ENCODE measurements around the gene TSPAN9.

TSPAN9 gene

DNA sequence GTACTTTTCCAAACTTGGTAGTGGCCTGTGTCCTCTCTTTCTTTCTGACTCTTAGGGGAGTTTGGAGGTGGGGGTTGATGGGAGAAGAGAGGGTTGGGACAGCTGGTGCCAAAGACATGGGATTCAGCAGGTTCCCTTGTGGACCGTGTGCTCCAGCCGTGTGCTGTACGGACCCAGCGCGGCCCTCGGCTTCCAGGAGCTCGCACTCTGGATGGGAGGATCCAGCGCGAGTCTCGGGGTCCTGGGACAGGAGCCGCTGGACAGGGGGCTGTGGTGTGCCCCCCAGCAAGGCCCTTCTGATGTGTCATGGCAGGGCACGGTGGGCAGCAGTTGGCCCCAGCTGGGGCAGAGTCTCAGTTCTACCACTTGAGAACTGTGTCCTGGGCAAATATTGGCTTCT lies 45.0 kb upstream of the TSPAN9 start:
- TF ChIP-seq, protein P1, sequence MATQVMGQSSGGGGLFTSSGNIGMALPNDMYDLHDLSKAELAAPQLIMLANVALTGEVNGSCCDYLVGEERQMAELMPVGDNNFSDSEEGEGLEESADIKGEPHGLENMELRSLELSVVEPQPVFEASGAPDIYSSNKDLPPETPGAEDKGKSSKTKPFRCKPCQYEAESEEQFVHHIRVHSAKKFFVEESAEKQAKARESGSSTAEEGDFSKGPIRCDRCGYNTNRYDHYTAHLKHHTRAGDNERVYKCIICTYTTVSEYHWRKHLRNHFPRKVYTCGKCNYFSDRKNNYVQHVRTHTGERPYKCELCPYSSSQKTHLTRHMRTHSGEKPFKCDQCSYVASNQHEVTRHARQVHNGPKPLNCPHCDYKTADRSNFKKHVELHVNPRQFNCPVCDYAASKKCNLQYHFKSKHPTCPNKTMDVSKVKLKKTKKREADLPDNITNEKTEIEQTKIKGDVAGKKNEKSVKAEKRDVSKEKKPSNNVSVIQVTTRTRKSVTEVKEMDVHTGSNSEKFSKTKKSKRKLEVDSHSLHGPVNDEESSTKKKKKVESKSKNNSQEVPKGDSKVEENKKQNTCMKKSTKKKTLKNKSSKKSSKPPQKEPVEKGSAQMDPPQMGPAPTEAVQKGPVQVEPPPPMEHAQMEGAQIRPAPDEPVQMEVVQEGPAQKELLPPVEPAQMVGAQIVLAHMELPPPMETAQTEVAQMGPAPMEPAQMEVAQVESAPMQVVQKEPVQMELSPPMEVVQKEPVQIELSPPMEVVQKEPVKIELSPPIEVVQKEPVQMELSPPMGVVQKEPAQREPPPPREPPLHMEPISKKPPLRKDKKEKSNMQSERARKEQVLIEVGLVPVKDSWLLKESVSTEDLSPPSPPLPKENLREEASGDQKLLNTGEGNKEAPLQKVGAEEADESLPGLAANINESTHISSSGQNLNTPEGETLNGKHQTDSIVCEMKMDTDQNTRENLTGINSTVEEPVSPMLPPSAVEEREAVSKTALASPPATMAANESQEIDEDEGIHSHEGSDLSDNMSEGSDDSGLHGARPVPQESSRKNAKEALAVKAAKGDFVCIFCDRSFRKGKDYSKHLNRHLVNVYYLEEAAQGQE (IDR thresholded peaks at IDR 0.05; ENCODE audit: insufficient replicate concordance, low read depth): no peak
- TF ChIP-seq GABPA (IDR thresholded peaks at IDR 0.05; ENCODE audit: low read depth) (no peak), POLR2AphosphoS5 (IDR thresholded peaks at IDR 0.05; ENCODE audit: low read depth) (no peak), SPI1 (IDR thresholded peaks at IDR 0.05; ENCODE audit: borderline replicate concordance, low read depth) (no peak), CTCF (IDR thresholded peaks at IDR 0.05; ENCODE audit: insufficient read depth, low read length) (no peak)
- no peak for DNase-seq (ENCODE audit: low read depth in 1 of 2, low spot score in 1 of 2)
- Histone ChIP-seq H3K27me3 (ENCODE audit: insufficient read depth, poor library complexity, severe bottlenecking) (peaks cover 2% of the 10 kb centered on the region), H3K27ac (replicated peaks) (no peak overlapping the region), H3K4me3 (replicated peaks; ENCODE audit: insufficient read depth, low read length) (no peak overlapping the region)

GRCh38 chr12:3032770-3033538 lies 44.2 kb upstream of the TSPAN9 start:
- Histone ChIP-seq H3K27me3 (ENCODE audit: insufficient read depth, poor library complexity, severe bottlenecking) (peaks cover 2% of the 10 kb centered on the region), H3K27ac (replicated peaks) (no peak overlapping the region), H3K4me3 (replicated peaks; ENCODE audit: insufficient read depth, low read length) (no peak overlapping the region)
- no peak for DNase-seq (ENCODE audit: low read depth in 1 of 2, low spot score in 1 of 2)
- TF ChIP-seq, protein P1 (IDR thresholded peaks at IDR 0.05; ENCODE audit: insufficient replicate concordance, low read depth): no peak
- TF ChIP-seq SPI1 (IDR thresholded peaks at IDR 0.05; ENCODE audit: borderline replicate concordance, low read depth): no peak
- no peak for TF ChIP-seq CTCF (IDR thresholded peaks at IDR 0.05; ENCODE audit: insufficient read depth, low read length)
- TF ChIP-seq GABPA (IDR thresholded peaks at IDR 0.05; ENCODE audit: low read depth): no peak
- TF ChIP-seq POLR2AphosphoS5 (IDR thresholded peaks at IDR 0.05; ENCODE audit: low read depth): no peak

- DNase-seq (ENCODE audit: low read depth in 1 of 2, low spot score in 1 of 2): no peak
- Histone ChIP-seq H3K27me3 (ENCODE audit: insufficient read depth, poor library complexity, severe bottlenecking) (peaks cover 2% of the 10 kb centered on the region), H3K27ac (replicated peaks) (no peak overlapping the region), H3K4me3 (replicated peaks; ENCODE audit: insufficient read depth, low read length) (no peak overlapping the region)
- TF ChIP-seq POLR2AphosphoS5 (IDR thresholded peaks at IDR 0.05; ENCODE audit: low read depth) (no peak), CTCF (IDR thresholded peaks at IDR 0.05; ENCODE audit: insufficient read depth, low read length) (no peak), SPI1 (IDR thresholded peaks at IDR 0.05; ENCODE audit: borderline replicate concordance, low read depth) (no peak), GABPA (IDR thresholded peaks at IDR 0.05; ENCODE audit: low read depth) (no peak)
- TF ChIP-seq, protein P1 (IDR thresholded peaks at IDR 0.05; ENCODE audit: insufficient replicate concordance, low read depth): no peak
Measured at GRCh38 chr12:3033539-3033867, 43.7 kb upstream of the TSPAN9 start.
